HG03520 (cell line): ENCODE measurements around the gene GATAD2B.
"Not testable (repeated sequence)": the region's sequence is repeated elsewhere in the genome, so short reads cannot be mapped to it uniquely, and the experiment has no call there.

ENCODE experiments used
- ATAC-seq: cut with Tn5 transposase; IDR thresholded peaks from one replicate; pipeline ENCODE4 v1.9.1; 2021; ENCODE audit warnings: mild to moderate bottlenecking, moderate library complexity; ENCODE audit not compliant: unreplicated experiment

GATAD2B gene

GRCh38 chr1:153929981-153930948 lies 7.5 kb upstream of the GATAD2B start:
- no peak for ATAC-seq

- ATAC-seq, result no peak
Measured at GRCh38 chr1:153929426-153929825, 6.7 kb upstream of the GATAD2B start.

- no peak for ATAC-seq
Measured at GRCh38 chr1:153928791-153929341, 6.1 kb upstream of the GATAD2B start.

GRCh38 chr1:153928245-153928644 lies 5.5 kb upstream of the GATAD2B start:
- no peak for ATAC-seq

GRCh38 chr1:153926405-153926804 lies 3.6 kb upstream of the GATAD2B start:
- no peak for ATAC-seq

GRCh38 chr1:153922076-153922971 lies 448 bp downstream of the GATAD2B start:
- ATAC-seq, result peak; percentile 25

- no peak for ATAC-seq
Measured at GRCh38 chr1:153921803-153922075, 1.0 kb downstream of the GATAD2B start.

- ATAC-seq, result no peak
Measured at GRCh38 chr1:153921080-153921802, 1.5 kb downstream of the GATAD2B start.

- ATAC-seq, result no peak
Measured at GRCh38 chr1:153919876-153920852, 2.6 kb downstream of the GATAD2B start.

GRCh38 chr1:153916297-153916696 lies 6.5 kb downstream of the GATAD2B start:
- ATAC-seq, result no peak

- ATAC-seq, result no peak
Measured at GRCh38 chr1:153912349-153912748, 10.4 kb downstream of the GATAD2B start.

GRCh38 chr1:153910560-153910959 lies 12.2 kb downstream of the GATAD2B start:
- not testable (repeated sequence) for ATAC-seq

- ATAC-seq, result no peak
Measured at GRCh38 chr1:153908071-153908470, 14.7 kb downstream of the GATAD2B start.

GRCh38 chr1:153907134-153907533 lies 15.6 kb downstream of the GATAD2B start:
- no peak for ATAC-seq

GRCh38 chr1:153906396-153906795 lies 16.4 kb downstream of the GATAD2B start:
- ATAC-seq, result no peak

GRCh38 chr1:153905908-153906307 lies 16.9 kb downstream of the GATAD2B start:
- not testable (repeated sequence) for ATAC-seq

- no peak for ATAC-seq
Measured at GRCh38 chr1:153903841-153904455, 18.8 kb downstream of the GATAD2B start.

GRCh38 chr1:153899509-153899908 lies 23.3 kb downstream of the GATAD2B start:
- no peak for ATAC-seq

GRCh38 chr1:153895866-153896265 lies 26.9 kb downstream of the GATAD2B start:
- ATAC-seq, result not testable (repeated sequence)
